Left cardiac atrium (tissue), 4 donors: ENCODE data around the gene ITPRID2. TPM values are rescaled to one million over a fixed set of nuclear protein-coding genes. Genes with fewer than 3 reads are reported as not detected.
"Not testable (repeated sequence)": the region's sequence is repeated elsewhere in the genome, so short reads cannot be mapped to it uniquely, and the experiment has no call there.

Experiments
- ATAC-seq, 2 donors: fragments of 200-7000 bp; cut with Tn5 transposase; one replicate each; pipeline ENCODE4 v1.9.1; 2020; ENCODE audit warnings: mild to moderate bottlenecking in 2 of 2, moderate library complexity in 2 of 2
- DNase-seq: peaks from one replicate; pipeline ENCODE4 v3.0.0-alpha.2; 2020
- intact Hi-C, 2 donors: fragments of 100-400 bp; cut with DNase I; formaldehyde crosslinking; loops; one replicate each; pipeline versions ENCODE4 v1.14.1 to v1.15.1; 2022 to 2023
- total RNA-seq, 2 donors: library from RNA; stranded (reverse); fragmentation: NEBNext Ultra II Directional; extraction: Animal tissue kit (Norgen Biotek cat#: 25700); gene quantifications; one replicate each; pipeline ENCODE4 v1.2.1, GENCODE V29; 2021
- donor health status: DM: no; HTN: yes; CAD: no.
- donor health status: DM: no; HTN: yes; CAD: no; lungs with severe emphysema.
- donor health status: DM: yes; HTN: yes; CAD: no.
- donor health status: Dilated cardiomyopathy.

Gene ITPRID2
- total RNA-seq, 2 donors from 2014 or later = 61.5 to 88.7 TPM

DNA sequence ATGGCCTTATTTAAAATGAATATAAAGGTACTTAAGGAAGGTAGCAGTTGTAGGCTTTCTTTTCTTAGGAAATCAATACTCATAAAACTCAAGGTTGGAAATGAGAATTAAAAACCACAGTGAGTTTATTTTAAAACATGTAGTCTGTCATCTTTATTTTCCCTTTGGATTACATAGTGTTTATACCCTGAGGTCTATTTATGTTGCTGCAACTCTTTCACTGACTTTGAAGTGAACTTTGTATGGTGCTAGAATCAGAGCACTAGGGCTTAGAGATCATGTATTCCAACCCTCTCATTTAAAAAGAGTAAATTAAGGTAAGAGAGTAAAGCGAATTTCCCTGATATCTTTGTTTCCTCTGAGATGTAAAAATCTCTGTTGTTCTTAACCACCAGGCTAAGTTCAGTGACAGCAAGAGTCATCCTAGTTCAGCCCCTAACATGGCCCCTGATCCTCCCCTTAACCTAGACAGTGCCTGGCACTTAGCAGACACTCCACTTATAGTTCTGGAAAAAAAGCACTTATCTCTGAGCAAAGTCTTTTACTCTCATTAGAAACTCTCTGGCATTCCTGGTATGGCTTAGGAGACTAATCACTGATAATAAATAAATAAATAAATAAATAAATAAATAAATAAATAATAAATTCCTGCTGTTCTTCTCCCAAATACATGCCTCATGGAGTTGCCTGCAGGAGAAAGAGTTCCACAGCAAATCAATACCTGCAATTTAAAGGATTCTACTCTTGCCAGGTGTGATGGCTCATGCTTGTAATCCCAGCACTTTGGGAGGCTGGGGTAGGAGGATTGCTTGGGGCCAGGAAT, 61.1 kb downstream of the ITPRID2 start:
- DNase-seq (no peak), ATAC-seq (no peak)
- intact Hi-C loops = loop anchor here in 1 of 2 donors (10.0 kb wide), 1 partner anchor 208 kb away; no protein-coding TSS in a partner anchor

GRCh38 chr2:181953881-181954537, 62.5 kb downstream of the ITPRID2 start:
- DNase-seq (peak; percentile 54), ATAC-seq (peak; percentile 38 to 51)
- intact Hi-C loops = loop anchor here (2.0 to 10.0 kb wide), 2 partner anchors 209 to 213 kb away; no protein-coding TSS in a partner anchor

GRCh38 chr2:181954538-181954883, 63.0 kb downstream of the ITPRID2 start:
- ATAC-seq (no peak), DNase-seq (no peak)
- intact Hi-C loops = loop anchor here (2.0 to 10.0 kb wide), 2 partner anchors 210 to 214 kb away; no protein-coding TSS in a partner anchor

- ATAC-seq = no peak
- intact Hi-C loops = loop anchor here (2.0 to 10.0 kb wide), 2 partner anchors 210 to 214 kb away; no protein-coding TSS in a partner anchor
- no peak for DNase-seq
Measured at GRCh38 chr2:181955010-181955409, 63.5 kb downstream of the ITPRID2 start.

DNA sequence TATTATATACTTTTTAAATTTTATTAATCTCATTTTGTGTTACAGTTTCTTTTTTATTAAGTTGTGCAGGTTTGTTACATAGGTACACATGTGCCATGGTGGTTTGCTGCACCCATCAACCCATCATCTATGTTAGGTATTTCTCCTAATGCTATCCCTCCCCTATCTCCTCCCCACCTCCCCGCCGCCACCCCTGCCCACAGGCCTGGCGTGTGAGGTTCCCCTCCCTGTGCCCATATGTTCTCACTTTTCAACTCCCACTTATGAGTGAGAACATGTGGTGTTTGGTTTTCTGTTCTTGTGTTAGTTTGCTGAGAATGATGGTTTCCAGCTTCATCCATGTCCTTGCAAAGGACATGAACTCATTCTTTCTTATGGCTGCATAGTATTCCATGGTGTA, 64.3 kb downstream of the ITPRID2 start:
- ATAC-seq, DNase-seq: not testable (repeated sequence)
- intact Hi-C loops = loop anchor here (2.0 to 10.0 kb wide), 2 partner anchors 211 to 215 kb away; no protein-coding TSS in a partner anchor

DNA sequence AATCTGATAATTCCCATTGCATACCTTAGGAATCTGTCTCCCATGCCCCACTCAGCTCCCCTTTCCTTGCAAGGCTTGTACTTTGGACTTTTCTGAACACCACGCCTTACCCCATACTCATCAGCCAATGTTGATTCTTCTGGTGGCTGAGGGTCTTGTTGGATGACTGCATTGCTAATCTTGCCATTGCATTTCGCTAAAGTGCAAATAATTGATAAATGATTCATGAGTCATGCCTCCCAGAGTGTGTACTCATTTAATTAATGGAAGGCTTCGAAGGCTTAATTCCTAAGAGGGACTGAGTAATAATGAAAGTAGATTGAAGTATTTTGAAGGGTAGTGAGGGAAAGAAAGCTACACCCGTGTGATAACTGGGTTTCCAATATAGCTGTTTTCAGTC, 66.1 kb downstream of the ITPRID2 start:
- ATAC-seq (no peak), DNase-seq (no peak)
- intact Hi-C loops = loop anchor here in 1 of 2 donors (10.0 kb wide), 1 partner anchor 213 kb away; no protein-coding TSS in a partner anchor

DNA sequence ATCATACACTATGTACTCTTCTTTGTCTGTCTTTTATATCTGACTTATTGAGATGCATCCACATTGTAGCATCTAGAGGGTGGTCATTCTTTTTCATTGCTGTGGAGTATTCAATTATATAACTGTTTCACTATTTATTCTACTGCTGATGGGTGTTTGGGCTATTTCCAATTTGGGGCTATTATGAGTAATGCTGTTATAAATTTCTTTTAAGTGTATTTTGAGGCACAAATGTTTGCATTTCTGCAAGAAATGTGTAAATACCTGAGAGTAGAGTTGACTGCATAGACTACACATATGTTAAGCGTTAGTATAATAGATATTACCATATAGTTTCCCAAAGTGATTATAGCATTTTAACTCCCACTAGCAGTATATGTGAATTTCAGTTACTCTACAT, 67.2 kb downstream of the ITPRID2 start:
- DNase-seq (no peak), ATAC-seq (no peak)
- intact Hi-C loops = loop anchor here in 1 of 2 donors (10.0 kb wide), 1 partner anchor 214 kb away; no protein-coding TSS in a partner anchor

DNA sequence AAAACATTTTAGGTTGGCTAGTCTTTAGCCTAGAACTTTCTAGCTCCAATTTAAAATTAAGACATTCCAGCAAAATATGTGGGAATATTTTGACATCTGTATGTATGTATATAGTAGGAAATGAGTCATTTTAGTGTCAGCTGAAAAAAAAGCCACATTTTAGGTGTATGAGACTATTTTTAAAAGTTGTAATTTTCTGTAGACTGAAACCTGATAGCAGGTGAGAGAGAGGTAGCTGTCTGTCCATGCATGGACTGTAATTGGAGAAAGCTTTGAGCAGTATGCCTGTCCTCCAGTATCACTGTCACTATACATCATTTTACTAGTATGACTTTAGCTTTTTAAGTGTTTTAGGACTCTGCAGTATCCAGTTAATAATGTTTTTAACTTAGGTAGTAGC, 68.0 kb downstream of the ITPRID2 start:
- no peak for DNase-seq
- no peak for ATAC-seq
- intact Hi-C loops = loop anchor here in 1 of 2 donors (10.0 kb wide), 1 partner anchor 215 kb away; no protein-coding TSS in a partner anchor

DNA sequence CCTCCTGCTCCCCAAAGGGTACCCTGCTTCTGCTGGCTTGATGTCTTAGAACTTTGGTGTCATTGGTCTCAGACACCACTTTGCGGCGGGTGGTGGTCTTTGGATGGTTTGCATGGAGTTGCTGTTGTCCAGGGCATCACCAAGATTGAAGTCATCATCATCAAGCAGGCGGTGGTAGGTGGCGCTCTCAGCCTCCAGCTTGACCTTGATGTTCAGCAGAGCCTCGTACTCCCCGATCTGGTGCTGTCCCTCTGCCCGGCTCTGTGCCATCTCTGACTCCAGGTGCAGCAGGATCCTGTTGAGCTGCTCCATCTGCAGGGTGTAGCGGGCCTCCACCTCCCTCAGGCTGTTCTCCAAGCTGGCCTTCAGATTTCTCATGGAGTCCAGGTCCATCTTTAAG, 69.6 kb downstream of the ITPRID2 start:
- ATAC-seq, intact Hi-C loops, DNase-seq: not testable (repeated sequence)

DNA sequence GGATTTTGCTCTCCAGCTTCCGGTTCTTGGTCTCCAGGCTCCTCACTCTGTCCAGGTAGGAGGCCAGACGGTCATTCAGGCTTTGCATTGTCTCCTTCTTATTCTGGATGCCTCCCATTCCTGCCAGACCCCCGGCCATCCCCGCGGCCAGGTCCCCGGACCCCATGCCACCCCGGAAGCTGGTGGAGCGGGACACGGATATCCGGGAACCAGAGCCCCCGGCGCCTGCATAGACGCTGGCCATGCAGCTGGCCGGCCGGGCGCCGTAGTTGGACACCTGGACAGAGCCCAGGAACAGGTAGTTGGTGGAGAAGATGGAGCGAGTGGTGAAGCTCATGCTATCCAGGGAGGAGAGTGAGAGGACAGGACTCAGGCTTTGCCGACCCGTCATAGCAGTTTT, 70.6 kb downstream of the ITPRID2 start:
- DNase-seq (no peak), ATAC-seq (no peak)
- intact Hi-C loops = no loop called here

DNA sequence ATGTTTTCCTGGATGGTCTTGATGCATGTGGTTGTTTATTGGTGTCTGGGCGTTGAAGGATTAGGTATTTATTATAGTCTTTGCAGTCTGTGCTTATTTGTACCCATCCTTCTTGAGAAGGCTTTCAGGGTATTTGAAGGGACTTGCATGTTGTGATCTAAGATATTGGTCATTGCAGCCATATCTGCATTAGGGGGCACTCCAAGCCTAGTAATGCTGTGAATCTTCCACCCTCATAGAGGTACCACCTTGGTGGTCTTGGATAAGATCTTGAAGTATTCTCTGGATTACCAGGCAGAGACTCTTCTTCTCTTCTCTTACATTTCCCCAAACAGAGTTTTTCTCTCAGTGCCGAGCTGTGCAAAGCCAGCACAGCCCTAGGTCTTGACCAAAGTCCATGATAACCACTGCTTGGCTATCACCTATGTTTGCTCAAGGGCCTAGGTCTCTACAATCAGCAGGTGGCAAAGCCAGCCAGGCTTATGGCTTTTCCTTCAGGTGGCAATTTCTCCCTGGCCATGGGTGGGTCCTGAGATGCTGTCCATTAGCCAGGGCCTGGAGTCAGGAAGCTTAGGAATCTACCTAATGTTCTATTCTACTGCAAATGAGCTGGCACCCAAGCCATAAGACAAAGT, 78.7 kb downstream of the ITPRID2 start:
- intact Hi-C loops = loop anchor here (5.0 to 10.0 kb wide), 2 partner anchors 95 to 107 kb away; no protein-coding TSS in a partner anchor
- ATAC-seq (no peak), DNase-seq (no peak)

GRCh38 chr2:181971032-181971431, 79.5 kb downstream of the ITPRID2 start:
- ATAC-seq (no peak), DNase-seq (no peak)
- intact Hi-C loops = loop anchor here (5.0 to 10.0 kb wide), 2 partner anchors 94 to 106 kb away; no protein-coding TSS in a partner anchor

DNA sequence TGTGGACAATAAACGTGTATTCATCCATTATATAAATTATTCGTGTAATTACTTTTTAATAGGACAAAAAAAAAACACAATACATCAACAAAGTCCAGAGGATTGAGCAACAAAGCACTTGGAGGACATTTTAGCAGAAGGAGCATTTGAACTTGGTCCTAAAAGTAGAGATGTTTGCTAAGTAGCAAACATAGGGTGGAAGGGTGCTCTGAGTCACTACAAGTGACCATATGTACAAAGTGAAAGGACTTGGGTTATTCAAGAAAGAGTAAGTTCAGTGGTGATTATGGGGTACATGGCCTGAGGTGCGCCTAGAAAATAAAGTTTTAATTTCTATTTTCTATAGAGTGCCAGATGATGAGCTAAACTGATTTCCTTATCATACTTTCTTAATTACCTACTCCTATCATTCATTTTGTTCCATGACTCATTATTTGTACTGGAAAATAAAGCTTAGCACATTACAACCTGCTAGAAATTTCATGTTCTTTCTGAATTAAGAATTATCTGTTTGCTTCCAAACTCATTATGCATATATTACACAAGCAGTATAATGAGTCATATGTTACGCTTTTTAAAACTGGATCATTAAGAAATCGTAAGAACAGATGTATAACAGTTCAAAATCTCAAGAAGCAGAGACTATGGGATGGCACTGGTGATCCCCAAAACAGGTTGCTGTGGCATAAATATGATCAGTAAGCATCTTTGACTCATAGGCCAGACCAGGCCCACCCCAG, 81.1 kb downstream of the ITPRID2 start:
- intact Hi-C loops = loop anchor here (5.0 to 10.0 kb wide), 2 partner anchors 92 to 105 kb away; no protein-coding TSS in a partner anchor

GRCh38 chr2:181973171-181973783, 81.7 kb downstream of the ITPRID2 start:
- intact Hi-C loops = loop anchor here (5.0 to 10.0 kb wide), 2 partner anchors 92 to 104 kb away; no protein-coding TSS in a partner anchor
- ATAC-seq (no peak), DNase-seq (no peak)

More for the DNA sequence above, 81.1 kb downstream of the ITPRID2 start:
- ATAC-seq (no peak), DNase-seq (no peak)

- ATAC-seq (peak in 1 of 2 donors; percentile 30), DNase-seq (no peak)
- intact Hi-C loops = loop anchor here in 1 of 2 donors (10.0 kb wide), 1 partner anchor 87 kb away; no protein-coding TSS in a partner anchor
Measured at GRCh38 chr2:181977661-181978350, 86.3 kb downstream of the ITPRID2 start.

DNA sequence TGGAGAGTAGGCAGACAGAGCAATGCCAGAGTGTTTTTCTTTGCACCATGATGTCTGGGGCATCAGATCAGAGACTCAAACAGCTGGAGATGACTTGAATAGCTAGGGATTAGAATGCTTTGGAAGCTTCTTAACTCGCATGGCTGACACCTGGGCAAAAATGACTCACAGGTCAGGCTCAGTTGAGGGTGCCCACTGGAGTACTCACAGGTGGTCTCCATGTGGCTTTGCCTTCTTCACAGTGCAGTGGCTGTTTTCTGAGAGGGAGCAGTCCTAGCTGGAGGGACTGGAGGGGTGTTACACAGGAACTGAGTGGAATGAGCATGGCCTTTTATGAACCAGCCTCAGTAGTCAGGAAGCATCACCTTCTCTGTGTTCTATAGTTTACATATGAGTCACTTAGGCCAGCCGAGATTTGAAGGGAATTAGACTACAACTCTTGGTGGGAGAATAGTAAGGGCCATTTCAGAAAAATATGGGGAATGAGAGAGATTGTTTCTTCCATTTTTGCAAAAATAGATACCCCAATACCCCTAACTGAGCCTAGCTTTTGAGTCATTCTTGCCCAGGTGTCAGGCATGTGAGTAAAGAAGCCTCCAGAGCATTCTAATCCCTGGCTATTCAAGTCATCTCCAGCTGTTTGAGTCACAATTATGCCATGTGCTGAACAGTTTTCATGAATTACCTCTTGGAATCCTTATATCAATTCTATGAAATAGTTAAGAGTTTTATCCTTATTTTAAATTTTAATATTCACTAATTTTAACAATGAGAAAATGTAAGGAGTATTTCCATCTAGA, 87.0 kb downstream of the ITPRID2 start:
- ATAC-seq = no peak
- DNase-seq = no peak
- intact Hi-C loops = loop anchor here in 1 of 2 donors (10.0 kb wide), 1 partner anchor 86 kb away; no protein-coding TSS in a partner anchor
